HepG2 (cell line): ENCODE measurements around the gene TPI1. TPM values are rescaled to one million over a fixed set of nuclear protein-coding genes. Genes with fewer than 3 reads are reported as not detected.

Source experiments
- ARID5B ChIP-seq: IDR thresholded peaks from 2 replicates; pipeline ENCODE4 v1.4.0; 2020; ENCODE audit warnings: mild to moderate bottlenecking, missing genetic modification reagents
- HMG20A ChIP-seq: IDR thresholded peaks from 2 replicates; pipeline ENCODE4 v1.6.1; 2016; ENCODE audit warnings: borderline replicate concordance
- MAFF ChIP-seq: IDR thresholded peaks from 2 replicates; pipeline ENCODE4 v1.6.1; 2011; ENCODE audit warnings: low read depth, low read length, improper control_type of control experiment
- MEIS2 ChIP-seq: sonication (generic); formaldehyde crosslinking; IDR thresholded peaks from 2 replicates; pipeline ENCODE4 v1.9.0; 2021; ENCODE audit warnings: mild to moderate bottlenecking, missing genetic modification reagents
- MYC ChIP-seq: sonication (generic); formaldehyde crosslinking; IDR thresholded peaks from 2 replicates; pipeline ENCODE4 v1.9.0; 2021; ENCODE audit warnings: missing genetic modification reagents, borderline replicate concordance
- MYNN ChIP-seq: sonication (generic); formaldehyde crosslinking; IDR thresholded peaks from 2 replicates; pipeline ENCODE4 v1.4.0; 2020; ENCODE audit warnings: mild to moderate bottlenecking, low read depth, missing genetic modification reagents
- NCOA1 ChIP-seq: sonication (generic); formaldehyde crosslinking; IDR thresholded peaks from 2 replicates; pipeline ENCODE4 v1.9.0; 2021; ENCODE audit warnings: missing genetic modification reagents
- NR2C2 ChIP-seq: sonication (generic); formaldehyde crosslinking; IDR thresholded peaks from 2 replicates; pipeline ENCODE4 v1.4.0; 2020; ENCODE audit warnings: missing genetic modification reagents, mild to moderate bottlenecking, moderate library complexity, borderline replicate concordance
- PHF8 ChIP-seq: sonication (generic); formaldehyde crosslinking; IDR thresholded peaks from 2 replicates; pipeline ENCODE4 v1.5.0; 2020; ENCODE audit warnings: missing genetic modification reagents
- POLR2AphosphoS5 ChIP-seq: IDR thresholded peaks from 2 replicates; pipeline ENCODE4 v1.6.1; 2012; ENCODE audit warnings: low read depth, low read length
- RAD51 ChIP-seq: fragments of 450-650 bp; IDR thresholded peaks from 2 replicates; pipeline ENCODE4 v1.6.1; 2016; ENCODE audit warnings: borderline replicate concordance
- ZBTB38 ChIP-seq: sonication (generic); formaldehyde crosslinking; IDR thresholded peaks from 2 replicates; pipeline ENCODE4 v1.5.1; 2020; ENCODE audit warnings: mild to moderate bottlenecking, missing genetic modification reagents
- ZBTB42 ChIP-seq: sonication (generic); formaldehyde crosslinking; IDR thresholded peaks from 2 replicates; pipeline ENCODE4 v1.5.0; 2020; ENCODE audit warnings: mild to moderate bottlenecking, missing genetic modification reagents
- ZFP90 ChIP-seq: sonication (generic); formaldehyde crosslinking; IDR thresholded peaks from 2 replicates; pipeline ENCODE4 v1.8.0; 2022; ENCODE audit warnings: missing genetic modification reagents, mild to moderate bottlenecking, inconsistent platforms, borderline replicate concordance
- polyA plus RNA-seq, 8 experiments: library from polyadenylated mRNA; depleted of rRNA in 3 of 8; stranded (reverse) in 7 of 8; unstranded in 1 of 8; fragments of >200 nt; fragmentation: Illumina TruSeq in 4 of 8; extraction: Trizol in 4 of 8; gene quantifications; 2 replicates each; pipeline versions ENCODE4 v1.2.1 to v1.2.3, GENCODE V29; 2011 to 2016; ENCODE audit warnings: low read depth in 4 of 8, missing spikeins in 1 of 8, mixed read lengths in 1 of 8; ENCODE audit not compliant: insufficient read depth in 1 of 8
- total RNA-seq, 5 experiments: library from RNA; depleted of rRNA; stranded (reverse); fragments of >200 nt; fragmentation: Illumina TruSeq; extraction: Trizol; gene quantifications; 2 replicates each; pipeline ENCODE4 v1.2.3, GENCODE V29; 2016; ENCODE audit warnings: low read depth in 1 of 5
- TF ChIP-seq, protein P1 (sequence below): IDR thresholded peaks from 2 replicates; pipeline ENCODE4 v1.6.1; 2016
- TF ChIP-seq, protein P2 (sequence below): sonication (generic); formaldehyde crosslinking; IDR thresholded peaks from 2 replicates; pipeline ENCODE4 v1.4.0; 2020; ENCODE audit warnings: mild to moderate bottlenecking, missing genetic modification reagents
- TF ChIP-seq, protein P3 (sequence below): sonication (generic); formaldehyde crosslinking; IDR thresholded peaks from 2 replicates; pipeline ENCODE4 v1.4.0; 2020; ENCODE audit warnings: missing genetic modification reagents

The TPI1 gene
- total and polyA plus RNA-seq, 2 of the 13 experiments (the other 11 are each of a cell fraction or from before 2014, with no cell fraction given), result 945 to 2,535 TPM

GRCh38 chr12:6873094-6874014 is 6.0 kb downstream of the TPI1 start, which contains the start of gene SPSB2 (continued):
- TF ChIP-seq MYC (CRISPR knock-in tag) (peak; percentile 26; the same call in 1 of the 2 replicates), NR2C2 (peak; percentile 37; the same call in 1 of the 2 replicates), POLR2AphosphoS5 (peak; percentile 61), ARID5B (CRISPR knock-in tag) (peak; percentile 59; the same call in 1 of the 2 replicates), ZBTB38 (CRISPR knock-in tag) (0 out of 2 replicates have a peak, but pooled peaks have one; percentile 20), MAFF (no peak), PHF8 (CRISPR knock-in tag) (peak; percentile 56), NCOA1 (CRISPR knock-in tag) (peak; percentile 63; the same call in 1 of the 2 replicates), ZBTB42 (CRISPR knock-in tag) (no peak), MYNN (CRISPR knock-in tag) (0 out of 2 replicates have a peak, but pooled peaks have one; percentile 19), MEIS2 (CRISPR knock-in tag) (no peak), RAD51 (no peak), ZFP90 (CRISPR knock-in tag) (0 out of 2 replicates have a peak, but pooled peaks have one; percentile 60), HMG20A (CRISPR knock-in tag) (peak; percentile 36; the same call in 1 of the 2 replicates)
- TF ChIP-seq, protein P1, sequence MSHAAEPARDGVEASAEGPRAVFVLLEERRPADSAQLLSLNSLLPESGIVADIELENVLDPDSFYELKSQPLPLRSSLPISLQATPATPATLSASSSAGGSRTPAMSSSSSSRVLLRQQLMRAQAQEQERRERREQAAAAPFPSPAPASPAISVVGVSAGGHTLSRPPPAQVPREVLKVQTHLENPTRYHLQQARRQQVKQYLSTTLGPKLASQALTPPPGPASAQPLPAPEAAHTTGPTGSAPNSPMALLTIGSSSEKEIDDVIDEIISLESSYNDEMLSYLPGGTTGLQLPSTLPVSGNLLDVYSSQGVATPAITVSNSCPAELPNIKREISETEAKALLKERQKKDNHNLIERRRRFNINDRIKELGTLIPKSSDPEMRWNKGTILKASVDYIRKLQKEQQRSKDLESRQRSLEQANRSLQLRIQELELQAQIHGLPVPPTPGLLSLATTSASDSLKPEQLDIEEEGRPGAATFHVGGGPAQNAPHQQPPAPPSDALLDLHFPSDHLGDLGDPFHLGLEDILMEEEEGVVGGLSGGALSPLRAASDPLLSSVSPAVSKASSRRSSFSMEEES (CRISPR knock-in tag), result peak; percentile 12; the same call in 1 of the 2 replicates
- TF ChIP-seq, protein P2, sequence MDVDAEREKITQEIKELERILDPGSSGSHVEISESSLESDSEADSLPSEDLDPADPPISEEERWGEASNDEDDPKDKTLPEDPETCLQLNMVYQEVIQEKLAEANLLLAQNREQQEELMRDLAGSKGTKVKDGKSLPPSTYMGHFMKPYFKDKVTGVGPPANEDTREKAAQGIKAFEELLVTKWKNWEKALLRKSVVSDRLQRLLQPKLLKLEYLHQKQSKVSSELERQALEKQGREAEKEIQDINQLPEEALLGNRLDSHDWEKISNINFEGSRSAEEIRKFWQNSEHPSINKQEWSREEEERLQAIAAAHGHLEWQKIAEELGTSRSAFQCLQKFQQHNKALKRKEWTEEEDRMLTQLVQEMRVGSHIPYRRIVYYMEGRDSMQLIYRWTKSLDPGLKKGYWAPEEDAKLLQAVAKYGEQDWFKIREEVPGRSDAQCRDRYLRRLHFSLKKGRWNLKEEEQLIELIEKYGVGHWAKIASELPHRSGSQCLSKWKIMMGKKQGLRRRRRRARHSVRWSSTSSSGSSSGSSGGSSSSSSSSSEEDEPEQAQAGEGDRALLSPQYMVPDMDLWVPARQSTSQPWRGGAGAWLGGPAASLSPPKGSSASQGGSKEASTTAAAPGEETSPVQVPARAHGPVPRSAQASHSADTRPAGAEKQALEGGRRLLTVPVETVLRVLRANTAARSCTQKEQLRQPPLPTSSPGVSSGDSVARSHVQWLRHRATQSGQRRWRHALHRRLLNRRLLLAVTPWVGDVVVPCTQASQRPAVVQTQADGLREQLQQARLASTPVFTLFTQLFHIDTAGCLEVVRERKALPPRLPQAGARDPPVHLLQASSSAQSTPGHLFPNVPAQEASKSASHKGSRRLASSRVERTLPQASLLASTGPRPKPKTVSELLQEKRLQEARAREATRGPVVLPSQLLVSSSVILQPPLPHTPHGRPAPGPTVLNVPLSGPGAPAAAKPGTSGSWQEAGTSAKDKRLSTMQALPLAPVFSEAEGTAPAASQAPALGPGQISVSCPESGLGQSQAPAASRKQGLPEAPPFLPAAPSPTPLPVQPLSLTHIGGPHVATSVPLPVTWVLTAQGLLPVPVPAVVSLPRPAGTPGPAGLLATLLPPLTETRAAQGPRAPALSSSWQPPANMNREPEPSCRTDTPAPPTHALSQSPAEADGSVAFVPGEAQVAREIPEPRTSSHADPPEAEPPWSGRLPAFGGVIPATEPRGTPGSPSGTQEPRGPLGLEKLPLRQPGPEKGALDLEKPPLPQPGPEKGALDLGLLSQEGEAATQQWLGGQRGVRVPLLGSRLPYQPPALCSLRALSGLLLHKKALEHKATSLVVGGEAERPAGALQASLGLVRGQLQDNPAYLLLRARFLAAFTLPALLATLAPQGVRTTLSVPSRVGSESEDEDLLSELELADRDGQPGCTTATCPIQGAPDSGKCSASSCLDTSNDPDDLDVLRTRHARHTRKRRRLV (CRISPR knock-in tag), result 0 out of 2 replicates have a peak, but pooled peaks have one; percentile 7
- TF ChIP-seq, protein P3, sequence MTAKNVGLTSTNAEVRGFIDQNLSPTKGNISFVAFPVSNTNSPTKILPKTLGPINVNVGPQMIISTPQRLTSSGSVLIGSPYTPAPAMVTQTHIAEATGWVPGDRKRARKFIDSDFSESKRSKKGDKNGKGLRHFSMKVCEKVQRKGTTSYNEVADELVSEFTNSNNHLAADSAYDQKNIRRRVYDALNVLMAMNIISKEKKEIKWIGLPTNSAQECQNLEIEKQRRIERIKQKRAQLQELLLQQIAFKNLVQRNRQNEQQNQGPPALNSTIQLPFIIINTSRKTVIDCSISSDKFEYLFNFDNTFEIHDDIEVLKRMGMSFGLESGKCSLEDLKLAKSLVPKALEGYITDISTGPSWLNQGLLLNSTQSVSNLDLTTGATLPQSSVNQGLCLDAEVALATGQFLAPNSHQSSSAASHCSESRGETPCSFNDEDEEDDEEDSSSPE (CRISPR knock-in tag), result peak; percentile 65
